ENCODE data around the gene CEACAM4. TPM values are rescaled to one million over a fixed set of nuclear protein-coding genes. Genes with fewer than 3 reads are reported as not detected.

CEACAM4 gene
- total RNA-seq, 1 donor: not detected

DNA sequence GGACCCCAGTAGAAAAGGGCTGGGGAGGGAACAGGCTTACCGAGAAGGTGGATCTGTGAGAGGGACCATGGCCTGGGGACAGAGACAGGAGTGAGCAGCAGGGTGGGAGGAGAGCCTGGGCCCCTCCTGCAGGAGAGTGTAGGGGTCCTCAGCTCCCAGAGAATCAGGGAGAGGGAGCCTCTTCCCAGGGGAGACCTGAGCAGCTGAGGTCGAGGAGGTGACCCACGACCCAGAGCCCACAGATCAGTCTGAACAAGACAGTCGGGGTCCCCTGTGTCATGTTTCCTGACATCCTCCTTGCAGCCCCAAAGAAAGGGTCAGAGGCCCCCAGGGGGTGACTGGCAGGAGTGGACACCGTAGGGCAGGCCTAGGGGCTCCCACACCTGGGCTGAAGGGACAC, 6.7 kb downstream of the CEACAM4 start:
- no peaks in the 10 kb centered on the region for H3K9me3 ChIP-seq (ENCODE audit: low read depth, low read length)
- H3K4me3 ChIP-seq (ENCODE audit: insufficient read depth, low read length): no peak overlapping the region
- H3K79me2 ChIP-seq (ENCODE audit: insufficient read depth, low read length): no peaks in the 10 kb centered on the region
- TF ChIP-seq, protein P1, sequence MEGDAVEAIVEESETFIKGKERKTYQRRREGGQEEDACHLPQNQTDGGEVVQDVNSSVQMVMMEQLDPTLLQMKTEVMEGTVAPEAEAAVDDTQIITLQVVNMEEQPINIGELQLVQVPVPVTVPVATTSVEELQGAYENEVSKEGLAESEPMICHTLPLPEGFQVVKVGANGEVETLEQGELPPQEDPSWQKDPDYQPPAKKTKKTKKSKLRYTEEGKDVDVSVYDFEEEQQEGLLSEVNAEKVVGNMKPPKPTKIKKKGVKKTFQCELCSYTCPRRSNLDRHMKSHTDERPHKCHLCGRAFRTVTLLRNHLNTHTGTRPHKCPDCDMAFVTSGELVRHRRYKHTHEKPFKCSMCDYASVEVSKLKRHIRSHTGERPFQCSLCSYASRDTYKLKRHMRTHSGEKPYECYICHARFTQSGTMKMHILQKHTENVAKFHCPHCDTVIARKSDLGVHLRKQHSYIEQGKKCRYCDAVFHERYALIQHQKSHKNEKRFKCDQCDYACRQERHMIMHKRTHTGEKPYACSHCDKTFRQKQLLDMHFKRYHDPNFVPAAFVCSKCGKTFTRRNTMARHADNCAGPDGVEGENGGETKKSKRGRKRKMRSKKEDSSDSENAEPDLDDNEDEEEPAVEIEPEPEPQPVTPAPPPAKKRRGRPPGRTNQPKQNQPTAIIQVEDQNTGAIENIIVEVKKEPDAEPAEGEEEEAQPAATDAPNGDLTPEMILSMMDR (IDR thresholded peaks at IDR 0.05; ENCODE audit: extremely low read depth, low read depth, low read length): no peak
- H3K27ac ChIP-seq (ENCODE audit: low read depth, low read length): no peak overlapping the region
- H3K4me1 ChIP-seq (ENCODE audit: insufficient read depth, low read length): no peaks in the 10 kb centered on the region
- no peak for DNase-seq (ENCODE audit: insufficient read length, low spot score, missing footprints)
- no peaks in the 10 kb centered on the region for H4K20me1 ChIP-seq (ENCODE audit: insufficient read depth, low read length)
- H3K4me2 ChIP-seq (ENCODE audit: insufficient read depth, low read length): no peak overlapping the region
- no peak overlapping the region for H2AFZ ChIP-seq (ENCODE audit: low read length)
- no peaks in the 10 kb centered on the region for H3K36me3 ChIP-seq (ENCODE audit: insufficient read depth, low read length)
- H3K27me3 ChIP-seq (ENCODE audit: insufficient read depth, low read length): no peaks in the 10 kb centered on the region

- H3K4me1 ChIP-seq (ENCODE audit: insufficient read depth, low read length): no peaks in the 10 kb centered on the region
- TF ChIP-seq, protein P1 (IDR thresholded peaks at IDR 0.05; ENCODE audit: extremely low read depth, low read depth, low read length): no peak
- no peaks in the 10 kb centered on the region for H4K20me1 ChIP-seq (ENCODE audit: insufficient read depth, low read length)
- no peaks in the 10 kb centered on the region for H3K9me3 ChIP-seq (ENCODE audit: low read depth, low read length)
- H3K4me3 ChIP-seq (ENCODE audit: insufficient read depth, low read length): no peak overlapping the region
- H3K27ac ChIP-seq (ENCODE audit: low read depth, low read length): no peak overlapping the region
- H3K4me2 ChIP-seq (ENCODE audit: insufficient read depth, low read length): no peak overlapping the region
- no peaks in the 10 kb centered on the region for H3K27me3 ChIP-seq (ENCODE audit: insufficient read depth, low read length)
- no peak for DNase-seq (ENCODE audit: insufficient read length, low spot score, missing footprints)
- no peaks in the 10 kb centered on the region for H3K36me3 ChIP-seq (ENCODE audit: insufficient read depth, low read length)
- no peak overlapping the region for H2AFZ ChIP-seq (ENCODE audit: low read length)
- no peaks in the 10 kb centered on the region for H3K79me2 ChIP-seq (ENCODE audit: insufficient read depth, low read length)
Measured at GRCh38 chr19:41619018-41619556, 7.8 kb downstream of the CEACAM4 start.

DNA sequence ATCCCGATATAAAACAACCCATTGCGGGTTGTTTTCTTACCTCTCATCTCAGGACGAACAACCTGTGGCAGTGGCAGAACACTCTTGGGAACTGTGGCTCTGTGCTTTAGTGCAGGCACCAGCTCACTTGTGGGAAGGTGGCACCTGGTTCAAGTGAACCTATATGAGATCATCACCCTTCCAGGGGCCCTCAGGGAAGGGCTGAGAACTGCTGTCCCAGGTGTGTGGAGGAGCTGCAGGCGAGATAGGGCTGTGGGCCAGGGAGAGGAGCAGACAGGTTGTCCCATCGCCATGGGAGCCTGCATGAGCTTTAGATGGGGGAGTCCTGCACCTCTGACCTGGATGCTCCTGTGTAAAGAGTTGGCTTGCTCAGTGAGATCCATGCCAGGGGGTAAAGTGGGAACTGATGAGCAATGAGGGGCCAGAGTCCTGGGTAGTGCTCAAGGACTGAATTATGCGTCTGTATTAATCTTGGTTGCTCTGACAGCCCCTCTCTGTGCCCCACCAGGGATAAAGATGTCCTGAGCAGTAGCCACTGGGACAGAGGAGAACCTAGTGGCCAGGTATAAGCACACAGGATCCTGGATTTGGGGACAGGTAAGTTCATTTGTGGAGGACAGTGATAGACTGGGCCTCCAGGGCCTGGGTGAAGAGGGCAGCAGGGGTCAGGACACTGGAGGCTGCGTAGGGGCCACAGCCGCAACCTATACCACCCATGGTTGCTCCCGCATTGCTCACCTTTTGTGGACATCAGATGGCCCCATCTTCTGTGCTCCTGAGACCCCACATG, 8.7 kb downstream of the CEACAM4 start:
- no peak overlapping the region for H3K4me2 ChIP-seq (ENCODE audit: insufficient read depth, low read length)
- H4K20me1 ChIP-seq (ENCODE audit: insufficient read depth, low read length): no peaks in the 10 kb centered on the region
- H3K27me3 ChIP-seq (ENCODE audit: insufficient read depth, low read length): no peaks in the 10 kb centered on the region
- no peaks in the 10 kb centered on the region for H3K4me1 ChIP-seq (ENCODE audit: insufficient read depth, low read length)
- no peak overlapping the region for H3K27ac ChIP-seq (ENCODE audit: low read depth, low read length)
- no peak overlapping the region for H2AFZ ChIP-seq (ENCODE audit: low read length)
- no peak for DNase-seq (ENCODE audit: insufficient read length, low spot score, missing footprints)
- no peaks in the 10 kb centered on the region for H3K79me2 ChIP-seq (ENCODE audit: insufficient read depth, low read length)
- H3K4me3 ChIP-seq (ENCODE audit: insufficient read depth, low read length): no peak overlapping the region
- no peaks in the 10 kb centered on the region for H3K36me3 ChIP-seq (ENCODE audit: insufficient read depth, low read length)
- H3K9me3 ChIP-seq (ENCODE audit: low read depth, low read length): no peaks in the 10 kb centered on the region
- TF ChIP-seq, protein P1 (IDR thresholded peaks at IDR 0.05; ENCODE audit: extremely low read depth, low read depth, low read length): no peak

- Histone ChIP-seq H3K36me3 (ENCODE audit: insufficient read depth, low read length) (no peaks in the 10 kb centered on the region), H3K4me3 (ENCODE audit: insufficient read depth, low read length) (no peak overlapping the region), H4K20me1 (ENCODE audit: insufficient read depth, low read length) (no peaks in the 10 kb centered on the region), H3K79me2 (ENCODE audit: insufficient read depth, low read length) (no peaks in the 10 kb centered on the region), H3K27me3 (ENCODE audit: insufficient read depth, low read length) (no peaks in the 10 kb centered on the region), H3K9me3 (ENCODE audit: low read depth, low read length) (no peaks in the 10 kb centered on the region), H3K27ac (ENCODE audit: low read depth, low read length) (no peak overlapping the region), H3K4me2 (ENCODE audit: insufficient read depth, low read length) (no peak overlapping the region), H3K4me1 (ENCODE audit: insufficient read depth, low read length) (no peaks in the 10 kb centered on the region), H2AFZ (ENCODE audit: low read length) (no peak overlapping the region)
- TF ChIP-seq, protein P1 (IDR thresholded peaks at IDR 0.05; ENCODE audit: extremely low read depth, low read depth, low read length): no peak
- DNase-seq (ENCODE audit: insufficient read length, low spot score, missing footprints): no peak
Measured at GRCh38 chr19:41616792-41617621, 9.9 kb downstream of the CEACAM4 start.

All from osteoblast (primary cell).